Breast epithelium (tissue), 4 donors: ENCODE data around the gene MOV10. TPM values are rescaled to one million over a fixed set of nuclear protein-coding genes. Genes with fewer than 3 reads are reported as not detected.
"Not testable (repeated sequence)": the region's sequence is repeated elsewhere in the genome, so short reads cannot be mapped to it uniquely, and the experiment has no call there.

Experiments used
- DNase-seq, 2 donors: peaks; one replicate each; pipeline ENCODE4 v3.0.0-alpha.2; 2019; ENCODE audit warnings: low spot score in 2 of 2
- H3K27ac ChIP-seq, 2 donors: fragments of 200-600 bp; sonication (generic) in 1 of 2; one replicate each; pipeline ENCODE4 v1.5.1; 2016 to 2019; ENCODE audit warnings: mild to moderate bottlenecking in 1 of 2
- H3K27me3 ChIP-seq, 2 donors: fragments of 200-600 bp; sonication (generic) in 1 of 2; one replicate each; pipeline versions ENCODE4 v1.5.1 to v1.6.0; 2017 to 2019; ENCODE audit warnings: control low read depth in 1 of 2, mild to moderate bottlenecking in 1 of 2
- H3K36me3 ChIP-seq: fragments of 200-600 bp; one replicate; pipeline ENCODE4 v1.5.1; 2019
- H3K4me1 ChIP-seq, 2 donors: fragments of 200-600 bp; sonication (generic); one replicate each; pipeline ENCODE4 v1.5.1; 2016 to 2019; ENCODE audit warnings: control low read depth in 1 of 2
- H3K4me3 ChIP-seq, 3 donors: fragments of 200-600 bp; sonication (generic); 1 replicate in 2 of 3; 2 replicates in 1 of 3; pipeline ENCODE4 v1.5.1; 2016 to 2019; ENCODE audit warnings: mild to moderate bottlenecking in 3 of 3, moderate library complexity in 2 of 3
- H3K9me3 ChIP-seq, 2 donors: fragments of 200-600 bp; sonication (generic) in 1 of 2; one replicate each; pipeline ENCODE4 v1.5.1; 2016 to 2019; ENCODE audit warnings: control low read depth in 1 of 2
- CTCF ChIP-seq, 3 donors: fragments of 450-650 bp; IDR thresholded peaks; one replicate each; pipeline ENCODE4 v1.5.1; 2016 to 2017; ENCODE audit warnings: antibody characterized with exemption in 3 of 3, mild to moderate bottlenecking in 3 of 3, moderate library complexity in 3 of 3
- POLR2A ChIP-seq: fragments of 450-650 bp; IDR thresholded peaks from one replicate; pipeline ENCODE4 v1.6.1; 2016; ENCODE audit warnings: antibody characterized with exemption, mild to moderate bottlenecking, moderate library complexity
- POLR2AphosphoS5 ChIP-seq, 3 donors: sonication (generic); formaldehyde crosslinking; IDR thresholded peaks; one replicate each; pipeline ENCODE4 v1.6.1; 2017; ENCODE audit warnings: antibody characterized with exemption in 3 of 3
- intact Hi-C: fragments of 100-400 bp; cut with DNase I; formaldehyde crosslinking; loops from one replicate; pipeline ENCODE4 v1.15.1; 2023; ENCODE audit warnings: low total_unique reads
- total RNA-seq, 3 donors: library from RNA; depleted of rRNA; stranded (reverse); fragments of >200 nt; gene quantifications; one replicate each; pipeline ENCODE4 v1.1.0, GENCODE V29; 2016

MOV10 gene
- total RNA-seq, 3 donors from 2014 or later, result 14.7 to 52.2 (median 42.6) TPM

- Histone ChIP-seq H3K4me3 (no peak overlapping the region), H3K4me1 (peaks cover 7% of the 10 kb centered on the region in 2 donors), H3K9me3 (no peaks in the 10 kb centered on the region), H3K27me3 (no peaks in the 10 kb centered on the region), H3K36me3 (no peaks in the 10 kb centered on the region), H3K27ac (peak overlapping the region in 1 of 2 donors; percentile 13)
- TF ChIP-seq CTCF (IDR thresholded peaks at IDR 0.05), result no peak
- no peak for TF ChIP-seq POLR2A
- no peak for TF ChIP-seq POLR2AphosphoS5 (IDR thresholded peaks at IDR 0.05)
- no peak for DNase-seq
- intact Hi-C loops, result loop anchor here (10.0 kb wide), 1 partner anchor 331 kb away; no protein-coding TSS in a partner anchor
Measured at GRCh38 chr1:112723511-112723839, 49.0 kb downstream of the MOV10 start.

DNA sequence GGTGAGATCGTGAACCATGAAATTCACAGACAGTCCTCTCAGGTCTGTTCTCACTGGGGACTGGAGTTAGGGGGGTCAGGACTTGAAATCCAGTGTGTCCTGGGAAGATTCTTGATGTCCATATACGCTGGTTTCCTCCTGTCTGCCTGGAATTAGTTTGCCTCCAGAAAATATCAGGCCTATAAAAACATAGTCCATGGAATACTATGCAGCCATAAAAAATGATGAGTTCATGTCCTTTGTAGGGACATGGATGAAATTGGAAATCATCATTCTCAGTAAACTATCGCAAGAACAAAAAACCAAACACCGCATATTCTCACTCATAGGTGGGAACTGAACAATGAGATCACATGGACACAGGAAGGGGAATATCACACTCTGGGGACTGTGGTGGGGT, 49.8 kb downstream of the MOV10 start:
- H3K27ac ChIP-seq, H3K36me3 ChIP-seq, DNase-seq, H3K9me3 ChIP-seq, H3K27me3 ChIP-seq, H3K4me3 ChIP-seq, H3K4me1 ChIP-seq: not testable (repeated sequence)
- intact Hi-C loops, result loop anchor here (10.0 kb wide), 1 partner anchor 331 kb away; no protein-coding TSS in a partner anchor

DNA sequence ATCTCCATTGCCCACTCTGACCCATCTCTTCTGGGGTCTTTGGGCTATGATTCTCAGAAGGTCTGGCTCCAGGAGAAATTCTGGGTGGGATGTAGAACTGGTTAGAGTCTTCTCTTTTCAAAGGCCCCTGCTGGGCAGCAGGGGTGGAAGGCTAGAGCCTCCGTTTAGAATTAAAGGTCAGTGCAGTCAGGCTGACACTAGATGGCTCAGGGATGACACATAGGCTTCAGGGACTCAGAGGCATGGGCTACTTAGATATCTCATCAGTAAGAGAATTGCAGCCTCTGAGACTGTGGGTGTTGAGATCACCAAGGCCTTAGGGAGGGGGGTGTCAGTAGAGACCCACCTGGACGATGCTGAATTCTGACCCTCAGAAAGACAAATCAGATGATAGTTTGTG, 53.3 kb downstream of the MOV10 start:
- no peaks in the 10 kb centered on the region for H3K27me3 ChIP-seq
- no peaks in the 10 kb centered on the region for H3K36me3 ChIP-seq
- no peak for DNase-seq
- intact Hi-C loops, result loop anchor here (10.0 kb wide), 1 partner anchor 327 kb away; no protein-coding TSS in a partner anchor
- H3K4me1 ChIP-seq, result no peaks in the 10 kb centered on the region
- TF ChIP-seq POLR2AphosphoS5 (IDR thresholded peaks at IDR 0.05), result no peak
- no peak for TF ChIP-seq CTCF (IDR thresholded peaks at IDR 0.05)
- TF ChIP-seq POLR2A, result no peak
- H3K4me3 ChIP-seq, result no peak overlapping the region
- H3K27ac ChIP-seq, result no peak overlapping the region
- H3K9me3 ChIP-seq, result no peaks in the 10 kb centered on the region

- H3K4me1 ChIP-seq, H3K9me3 ChIP-seq, H3K36me3 ChIP-seq, H3K4me3 ChIP-seq, DNase-seq, H3K27me3 ChIP-seq, H3K27ac ChIP-seq: not testable (repeated sequence)
- intact Hi-C loops, result loop anchor here (10.0 kb wide), 1 partner anchor 326 kb away; no protein-coding TSS in a partner anchor
Measured at GRCh38 chr1:112728306-112728971, 54.0 kb downstream of the MOV10 start.

DNA sequence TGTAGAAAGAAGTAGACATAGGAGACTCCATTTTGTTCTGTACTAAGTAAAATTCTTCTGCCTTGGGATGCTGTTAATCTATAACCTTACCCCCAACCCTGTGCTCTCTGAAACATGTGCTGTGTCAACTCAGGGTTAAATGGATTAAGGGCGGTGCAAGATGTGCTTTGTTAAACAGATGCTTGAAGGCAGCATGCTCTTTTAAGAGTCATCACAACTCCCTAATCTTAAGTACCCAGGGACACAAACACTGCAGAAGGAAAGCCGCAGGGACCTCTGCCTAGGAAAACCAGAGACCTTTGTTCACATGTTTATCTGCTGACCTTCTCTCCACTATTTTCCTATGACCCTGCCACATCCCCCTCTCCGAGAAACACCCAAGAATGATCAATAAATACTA, 54.6 kb downstream of the MOV10 start:
- H3K36me3 ChIP-seq, H3K4me3 ChIP-seq, H3K27ac ChIP-seq, H3K27me3 ChIP-seq, H3K4me1 ChIP-seq, DNase-seq, H3K9me3 ChIP-seq: not testable (repeated sequence)
- intact Hi-C loops, result loop anchor here (10.0 kb wide), 1 partner anchor 326 kb away; no protein-coding TSS in a partner anchor

GRCh38 chr1:112729909-112730308, 55.5 kb downstream of the MOV10 start:
- no peaks in the 10 kb centered on the region for H3K9me3 ChIP-seq
- no peak overlapping the region for H3K27ac ChIP-seq
- DNase-seq, result no peak
- TF ChIP-seq POLR2AphosphoS5 (IDR thresholded peaks at IDR 0.05) (no peak), POLR2A (no peak), CTCF (IDR thresholded peaks at IDR 0.05) (no peak)
- no peaks in the 10 kb centered on the region for H3K27me3 ChIP-seq
- intact Hi-C loops, result loop anchor here (10.0 kb wide), 1 partner anchor 325 kb away; no protein-coding TSS in a partner anchor
- H3K4me3 ChIP-seq, result no peak overlapping the region
- H3K36me3 ChIP-seq, result no peaks in the 10 kb centered on the region
- no peaks in the 10 kb centered on the region for H3K4me1 ChIP-seq
